Keratinocyte (primary cell): Measurements from ENCODE around the gene NR6A1. TPM values are rescaled to one million over a fixed set of nuclear protein-coding genes. Genes with fewer than 3 reads are reported as not detected.

Experiments
- DNase-seq: peaks from one replicate; pipeline ENCODE4 v3.0.0-alpha.2; 2011; ENCODE audit warnings: low read depth, missing footprints, low spot score
- FAIRE-seq: peaks from 2 replicates; lab custom pipeline; 2011; peaks lifted over from hg19 to GRCh38; lab: Jason Lieb, UNC
- H2AFZ ChIP-seq: 2 replicates; pipeline ENCODE4 v1.6.0; 2012; ENCODE audit warnings: low read length, control low read depth, inconsistent platforms; ENCODE audit not compliant: control insufficient read depth
- H3K27ac ChIP-seq: 2 replicates; pipeline ENCODE4 v1.5.1; 2011; ENCODE audit warnings: low read length; ENCODE audit not compliant: control insufficient read depth, insufficient read depth
- H3K27me3 ChIP-seq: 3 replicates; pipeline ENCODE4 v1.6.0; 2011; ENCODE audit warnings: low read length; ENCODE audit not compliant: control insufficient read depth, insufficient read depth; ENCODE audit errors: extremely low read depth
- H3K36me3 ChIP-seq, 2 experiments: 2 replicates in 1 of 2; 3 replicates in 1 of 2; pipeline ENCODE4 v1.5.1; 2011; ENCODE audit warnings: low read length in 2 of 2, mild to moderate bottlenecking in 1 of 2; ENCODE audit not compliant: control insufficient read depth in 2 of 2, insufficient read depth in 2 of 2; ENCODE audit errors: extremely low read depth in 1 of 2
- H3K4me1 ChIP-seq: 3 replicates; pipeline ENCODE4 v1.5.1; 2011; ENCODE audit warnings: low read length; ENCODE audit not compliant: control insufficient read depth, insufficient read depth; ENCODE audit errors: extremely low read depth
- H3K4me2 ChIP-seq: 3 replicates; pipeline ENCODE4 v1.6.0; 2011; ENCODE audit warnings: low read depth, low read length; ENCODE audit not compliant: control insufficient read depth, insufficient read depth; ENCODE audit errors: extremely low read depth
- H3K4me3 ChIP-seq, 3 experiments: fragments of 200-600 bp in 1 of 3; sonication (generic) in 1 of 3; 2 replicates in 2 of 3; 3 replicates in 1 of 3; pipeline ENCODE4 v1.5.1; 2011 to 2016; ENCODE audit warnings: low read length in 3 of 3, mild to moderate bottlenecking in 3 of 3, control low read depth in 2 of 3, inconsistent platforms in 1 of 3, low read depth in 1 of 3, mixed read lengths in 1 of 3, mixed run types in 1 of 3, moderate library complexity in 1 of 3; ENCODE audit not compliant: control insufficient read depth in 2 of 3, insufficient read depth in 2 of 3; ENCODE audit errors: extremely low read depth in 1 of 3
- H3K79me2 ChIP-seq: 2 replicates; pipeline ENCODE4 v1.6.0; 2012; ENCODE audit warnings: low read length; ENCODE audit not compliant: control insufficient read depth, insufficient read depth
- H3K9ac ChIP-seq: 3 replicates; pipeline ENCODE4 v1.6.0; 2011; ENCODE audit warnings: low read length; ENCODE audit not compliant: control insufficient read depth, insufficient read depth; ENCODE audit errors: extremely low read depth
- H3K9me1 ChIP-seq: 3 replicates; pipeline ENCODE4 v1.6.0; 2011; ENCODE audit warnings: low read length; ENCODE audit not compliant: control insufficient read depth, insufficient read depth; ENCODE audit errors: extremely low read depth
- H3K9me3 ChIP-seq: 2 replicates; pipeline ENCODE4 v1.5.1; 2012; ENCODE audit warnings: low read depth, low read length; ENCODE audit not compliant: control insufficient read depth
- H4K20me1 ChIP-seq: 3 replicates; pipeline ENCODE4 v1.6.0; 2011; ENCODE audit warnings: low read length; ENCODE audit not compliant: control insufficient read depth, insufficient read depth; ENCODE audit errors: extremely low read depth
- CTCF ChIP-seq, 3 experiments: IDR thresholded peaks in 1 of 3; conservative IDR thresholded peaks in 1 of 3; optimal IDR thresholded peaks in 1 of 3; 2 replicates in 2 of 3; 3 replicates in 1 of 3; pipeline versions ENCODE3 to v1.5.1; 2011; ENCODE audit warnings: low read length in 3 of 3, mild to moderate bottlenecking in 3 of 3, moderate library complexity in 2 of 3, control low read depth in 1 of 3, inconsistent platforms in 1 of 3; ENCODE audit not compliant: insufficient read depth in 2 of 3; ENCODE audit errors: extremely low read depth in 1 of 3
- EZH2 ChIP-seq: IDR thresholded peaks from one replicate; pipeline ENCODE4 v1.6.1; 2012; ENCODE audit warnings: inconsistent platforms, mild to moderate bottlenecking, low read length, moderate library complexity
- dilution Hi-C: fragments of 300-500 bp; cut with MboI; formaldehyde crosslinking; loops from one replicate; pipeline ENCODE4 v1.7.0; 2020; ENCODE audit warnings: low sequenced_read_pairs; ENCODE audit not compliant: extremely low pct_ligation_motif_present
- polyA plus RNA-seq, 5 experiments: library from polyadenylated mRNA; depleted of rRNA in 3 of 5; stranded (reverse) in 3 of 5; stranded (forward) in 1 of 5; unstranded in 1 of 5; fragments of >200 nt; gene quantifications; 1 replicate in 1 of 5; 2 replicates in 3 of 5; 3 replicates in 1 of 5; pipeline versions ENCODE4 v1.2.1 to v1.2.3, GENCODE V29; 2011 to 2012; ENCODE audit warnings: missing spikeins in 2 of 5, low read depth in 1 of 5, low replicate concordance in 1 of 5

NR6A1 gene
- polyA plus RNA-seq, 1 donor (not counting 4 experiments of a cell fraction or from before 2014, with no cell fraction given), result 1.8 TPM

- Histone ChIP-seq H3K27ac (no peak overlapping the region), H3K4me2 (no peak overlapping the region), H3K9me1 (peaks cover 4% of the 10 kb centered on the region), H3K36me3 (no peaks in the 10 kb centered on the region), H3K9me3 (no peaks in the 10 kb centered on the region), H3K4me1 (peaks cover 13% of the 10 kb centered on the region), H4K20me1 (no peaks in the 10 kb centered on the region), H3K27me3 (no peaks in the 10 kb centered on the region), H3K9ac (no peak overlapping the region), H3K4me3 (no peak overlapping the region), H3K79me2 (no peaks in the 10 kb centered on the region), H2AFZ (no peak overlapping the region)
- no peak for FAIRE-seq
- DNase-seq, result no peak
- TF ChIP-seq EZH2 (no peak), CTCF (optimal IDR thresholded peaks at IDR 0.05 in 1 of 3, IDR thresholded peaks at IDR 0.05 in 1 of 3, conservative IDR thresholded peaks at IDR 0.05 in 1 of 3; ENCODE audit: extremely low read depth in 1 of 3, insufficient read depth in 2 of 3, low read length in 3 of 3) (no peak)
- dilution Hi-C loops, result no loop called here
Observed at GRCh38 chr9:124567362-124567761, 203.7 kb downstream of the NR6A1 start.

GRCh38 chr9:124562328-124562727 lies 208.8 kb downstream of the NR6A1 start:
- TF ChIP-seq CTCF (optimal IDR thresholded peaks at IDR 0.05 in 1 of 3, IDR thresholded peaks at IDR 0.05 in 1 of 3, conservative IDR thresholded peaks at IDR 0.05 in 1 of 3; ENCODE audit: extremely low read depth in 1 of 3, insufficient read depth in 2 of 3, low read length in 3 of 3) (no peak), EZH2 (no peak)
- Histone ChIP-seq H4K20me1 (no peaks in the 10 kb centered on the region), H3K9me1 (no peaks in the 10 kb centered on the region), H3K36me3 (no peaks in the 10 kb centered on the region), H3K4me2 (no peak overlapping the region), H3K4me3 (no peak overlapping the region), H3K27me3 (no peaks in the 10 kb centered on the region), H3K4me1 (no peaks in the 10 kb centered on the region), H3K27ac (no peak overlapping the region), H3K9ac (no peak overlapping the region), H3K9me3 (no peaks in the 10 kb centered on the region), H3K79me2 (no peaks in the 10 kb centered on the region), H2AFZ (no peak overlapping the region)
- FAIRE-seq (no peak), DNase-seq (no peak)
- dilution Hi-C loops, result no loop called here
